VCaP (cell line): Measurements from ENCODE around the gene STOML1.

Experiments
- H3K27ac ChIP-seq: fragments of 450-650 bp; 2 replicates; pipeline ENCODE4 v1.5.1; 2017
- CTCF ChIP-seq: fragments of 450-650 bp; conservative IDR thresholded peaks from 2 replicates; pipeline ENCODE4 v1.5.1; 2017; ENCODE audit warnings: mild to moderate bottlenecking, moderate library complexity

The STOML1 gene

GRCh38 chr15:74010929-74011540 is 18.9 kb upstream of the STOML1 start:
- peak overlapping the region; percentile 98 for H3K27ac ChIP-seq
- no peak for TF ChIP-seq CTCF

GRCh38 chr15:74008901-74009300 is 16.8 kb upstream of the STOML1 start:
- TF ChIP-seq CTCF: no peak
- H3K27ac ChIP-seq: peak overlapping the region; percentile 98

GRCh38 chr15:74007820-74008371 is 15.8 kb upstream of the STOML1 start:
- TF ChIP-seq CTCF: no peak
- peak overlapping the region; percentile 98 for H3K27ac ChIP-seq

GRCh38 chr15:74006774-74007639 is 14.9 kb upstream of the STOML1 start:
- TF ChIP-seq CTCF: no peak
- H3K27ac ChIP-seq: peak overlapping the region; percentile 98

GRCh38 chr15:73997986-73998385 is 5.9 kb upstream of the STOML1 start:
- no peak for TF ChIP-seq CTCF
- H3K27ac ChIP-seq: no peak overlapping the region

GRCh38 chr15:73996939-73997338 is 4.8 kb upstream of the STOML1 start:
- H3K27ac ChIP-seq: no peak overlapping the region
- no peak for TF ChIP-seq CTCF

- TF ChIP-seq CTCF: no peak
- no peak overlapping the region; the same call in 1 of the 2 replicates for H3K27ac ChIP-seq
Observed at GRCh38 chr15:73996267-73996666, 4.2 kb upstream of the STOML1 start.
